HG02759 (cell line): Measurements from ENCODE around the gene MAP3K14.
"Not testable (repeated sequence)": the region's sequence is repeated elsewhere in the genome, so short reads cannot be mapped to it uniquely, and the experiment has no call there.

Experiments used
- ATAC-seq: cut with Tn5 transposase; IDR thresholded peaks from one replicate; pipeline ENCODE4 v1.9.1; 2021; ENCODE audit warnings: mild to moderate bottlenecking, moderate library complexity; ENCODE audit not compliant: unreplicated experiment

Gene MAP3K14

GRCh38 chr17:45261577-45262515, 55.0 kb downstream of the MAP3K14 start, which contains the start of gene SPATA32:
TSS of gene SPATA32 (minus strand) at chr17:45262094. CDS start at chr17:45262016, 78 bp downstream.
- peak; percentile 69 for ATAC-seq

GRCh38 chr17:45260204-45260783, 56.5 kb downstream of the MAP3K14 start:
- no peak for ATAC-seq

- no peak for ATAC-seq
Observed at GRCh38 chr17:45258981-45259380, 57.8 kb downstream of the MAP3K14 start.

GRCh38 chr17:45257115-45257514, 59.7 kb downstream of the MAP3K14 start:
- ATAC-seq = no peak

- ATAC-seq = no peak
Observed at GRCh38 chr17:45256114-45256966, 60.5 kb downstream of the MAP3K14 start.

GRCh38 chr17:45255358-45255757, 61.5 kb downstream of the MAP3K14 start:
- no peak for ATAC-seq

- no peak for ATAC-seq
Observed at GRCh38 chr17:45253879-45254278, 62.9 kb downstream of the MAP3K14 start.

DNA sequence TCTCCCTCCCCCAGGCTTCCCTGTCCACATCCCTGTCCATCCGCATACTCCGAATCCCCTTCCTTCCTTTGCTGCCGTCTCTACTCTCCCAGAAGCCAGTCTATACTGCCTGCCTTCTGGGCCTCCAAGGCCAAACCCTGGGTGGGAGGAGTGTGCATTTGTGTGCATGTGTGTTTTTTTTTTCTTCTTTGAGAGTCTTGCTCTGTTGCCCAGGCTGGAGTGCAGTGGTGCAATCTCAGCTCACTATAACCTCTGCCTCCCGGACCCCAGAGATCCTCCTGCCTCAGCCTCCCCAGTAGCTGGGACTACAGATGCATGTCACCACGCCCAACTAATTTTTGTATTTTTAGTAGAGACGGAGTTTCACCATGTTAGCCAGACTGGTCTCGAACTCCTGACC, 63.6 kb downstream of the MAP3K14 start:
- ATAC-seq = not testable (repeated sequence)

DNA sequence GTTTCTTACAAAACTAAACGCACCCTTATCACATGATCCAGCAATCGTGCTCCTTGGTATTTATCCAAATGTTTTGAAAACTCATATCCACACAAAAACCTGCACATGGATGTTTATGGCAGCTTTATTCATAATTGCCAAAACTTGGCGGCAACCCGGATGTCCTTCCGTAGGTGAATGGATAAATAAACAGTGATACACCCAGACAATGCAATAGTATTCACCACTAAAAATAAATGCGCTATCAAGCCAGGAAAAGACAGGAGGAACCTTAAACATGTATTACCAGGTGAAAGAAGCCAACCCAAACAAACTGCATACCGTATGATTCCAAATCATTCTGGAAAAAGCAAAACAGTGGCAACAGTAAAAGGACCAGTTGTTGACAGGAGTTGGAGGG, 64.9 kb downstream of the MAP3K14 start:
- ATAC-seq = no peak

- peak; percentile 59 for ATAC-seq
Observed at GRCh38 chr17:45248132-45248957, 68.5 kb downstream of the MAP3K14 start.

GRCh38 chr17:45247429-45248131, 69.2 kb downstream of the MAP3K14 start:
- peak; percentile 88 for ATAC-seq

DNA sequence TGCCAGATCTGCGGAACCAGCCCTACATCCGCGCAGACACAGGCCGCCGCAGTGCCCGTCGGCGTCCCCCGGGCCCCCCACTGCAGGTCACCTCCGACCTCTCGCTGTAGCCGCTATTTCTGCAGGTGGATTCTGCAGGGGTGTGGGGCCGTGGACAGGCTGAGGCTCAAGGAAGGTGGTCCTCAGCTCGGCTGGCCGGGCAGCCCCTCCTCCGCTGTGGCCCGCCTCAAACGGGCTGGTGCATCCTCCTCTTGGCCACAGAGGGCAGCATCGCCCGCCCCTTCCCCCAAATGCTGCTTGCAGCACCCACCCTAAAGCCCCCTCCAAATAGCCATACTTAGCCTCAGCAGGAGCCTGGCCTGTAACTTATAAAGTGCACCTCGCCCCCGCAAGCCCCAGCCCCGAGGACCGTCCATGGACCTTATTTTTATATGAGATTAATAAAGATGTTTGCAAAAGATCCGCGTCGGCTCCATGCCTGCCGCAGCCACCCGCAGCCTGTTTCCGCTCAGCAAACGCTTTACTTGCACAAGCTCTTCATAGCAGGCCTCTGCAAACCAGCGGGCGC, 69.9 kb downstream of the MAP3K14 start:
- no peak for ATAC-seq

GRCh38 chr17:45246338-45246737, 70.5 kb downstream of the MAP3K14 start:
- ATAC-seq = no peak

DNA sequence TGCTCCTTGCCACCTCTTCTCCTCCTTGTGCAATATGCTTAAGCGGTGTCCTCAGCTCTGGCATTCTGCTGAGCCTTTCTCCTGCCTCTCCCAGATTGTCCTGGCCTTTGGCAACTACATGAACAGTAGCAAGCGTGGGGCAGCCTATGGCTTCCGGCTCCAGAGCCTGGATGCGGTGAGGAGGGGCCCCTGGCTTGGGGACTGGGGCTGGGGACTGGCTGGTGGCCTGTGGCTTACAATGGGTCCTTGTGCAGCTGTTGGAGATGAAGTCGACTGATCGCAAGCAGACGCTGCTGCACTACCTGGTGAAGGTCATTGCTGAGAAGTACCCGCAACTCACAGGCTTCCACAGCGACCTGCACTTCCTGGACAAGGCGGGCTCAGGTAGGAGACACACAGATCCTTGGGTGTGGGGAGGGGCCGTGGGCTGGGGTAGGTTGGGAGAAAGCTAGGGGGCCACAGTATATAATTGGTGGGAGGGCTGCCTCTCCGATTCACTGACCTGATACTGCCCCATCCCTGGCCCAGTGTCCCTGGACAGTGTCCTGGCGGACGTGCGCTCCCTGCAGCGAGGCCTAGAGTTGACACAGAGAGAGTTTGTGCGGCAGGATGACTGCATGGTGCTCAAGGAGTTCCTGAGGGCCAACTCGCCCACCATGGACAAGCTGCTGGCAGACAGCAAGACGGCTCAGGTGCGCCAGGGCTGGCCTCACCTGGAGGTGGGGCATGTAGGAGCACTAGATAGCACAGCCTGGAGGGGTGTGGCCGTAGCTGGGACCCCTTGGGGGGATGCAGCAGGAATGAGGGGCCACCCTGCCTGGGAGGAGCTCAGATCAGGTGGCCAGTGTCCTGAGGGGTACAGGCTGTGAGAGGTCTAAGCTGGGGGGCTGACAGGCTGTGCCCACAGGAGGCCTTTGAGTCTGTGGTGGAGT, 71.8 kb downstream of the MAP3K14 start:
- no peak for ATAC-seq

DNA sequence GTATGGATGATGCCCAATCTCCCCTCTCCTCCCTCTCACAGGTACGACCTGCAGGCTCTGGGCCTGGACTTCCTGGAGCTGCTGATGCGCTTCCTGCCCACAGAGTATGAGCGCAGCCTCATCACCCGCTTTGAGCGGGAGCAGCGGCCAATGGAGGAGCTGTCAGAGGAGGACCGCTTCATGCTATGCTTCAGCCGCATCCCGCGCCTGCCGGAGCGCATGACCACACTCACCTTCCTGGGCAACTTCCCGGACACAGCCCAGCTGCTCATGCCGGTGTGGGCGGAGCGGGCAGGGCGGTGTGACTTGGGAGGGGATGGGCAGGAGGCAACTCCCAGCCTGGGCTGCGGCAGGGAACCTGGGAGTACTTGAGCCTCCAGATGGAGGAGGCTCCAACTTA, 73.1 kb downstream of the MAP3K14 start:
- no peak for ATAC-seq

- ATAC-seq = no peak
Observed at GRCh38 chr17:45242029-45242414, 74.8 kb downstream of the MAP3K14 start.

GRCh38 chr17:45241328-45242028, 75.3 kb downstream of the MAP3K14 start:
- ATAC-seq = no peak

DNA sequence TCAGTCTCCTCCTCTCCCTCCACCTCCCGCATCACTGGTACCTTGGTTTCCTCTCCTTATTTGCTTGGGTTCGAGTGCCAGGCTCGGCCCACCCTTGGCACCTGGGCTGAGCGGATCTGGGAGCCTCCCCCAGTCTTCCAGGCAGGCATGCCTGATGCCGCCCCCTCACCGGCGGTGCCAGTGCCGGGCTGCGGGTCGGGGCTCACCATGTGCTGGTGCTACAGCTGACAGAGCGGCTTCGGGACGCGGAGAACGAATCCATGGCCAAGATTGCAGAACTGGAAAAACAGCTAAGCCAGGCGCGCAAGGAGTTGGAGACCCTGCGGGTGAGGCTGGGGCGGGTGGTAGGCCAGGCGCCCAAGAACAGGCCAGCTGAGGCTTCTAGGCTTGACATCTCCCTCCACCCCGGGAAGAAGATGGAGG, 75.9 kb downstream of the MAP3K14 start:
- no peak for ATAC-seq
